Measurements from ENCODE around the gene NTN1.

The NTN1 gene

DNA sequence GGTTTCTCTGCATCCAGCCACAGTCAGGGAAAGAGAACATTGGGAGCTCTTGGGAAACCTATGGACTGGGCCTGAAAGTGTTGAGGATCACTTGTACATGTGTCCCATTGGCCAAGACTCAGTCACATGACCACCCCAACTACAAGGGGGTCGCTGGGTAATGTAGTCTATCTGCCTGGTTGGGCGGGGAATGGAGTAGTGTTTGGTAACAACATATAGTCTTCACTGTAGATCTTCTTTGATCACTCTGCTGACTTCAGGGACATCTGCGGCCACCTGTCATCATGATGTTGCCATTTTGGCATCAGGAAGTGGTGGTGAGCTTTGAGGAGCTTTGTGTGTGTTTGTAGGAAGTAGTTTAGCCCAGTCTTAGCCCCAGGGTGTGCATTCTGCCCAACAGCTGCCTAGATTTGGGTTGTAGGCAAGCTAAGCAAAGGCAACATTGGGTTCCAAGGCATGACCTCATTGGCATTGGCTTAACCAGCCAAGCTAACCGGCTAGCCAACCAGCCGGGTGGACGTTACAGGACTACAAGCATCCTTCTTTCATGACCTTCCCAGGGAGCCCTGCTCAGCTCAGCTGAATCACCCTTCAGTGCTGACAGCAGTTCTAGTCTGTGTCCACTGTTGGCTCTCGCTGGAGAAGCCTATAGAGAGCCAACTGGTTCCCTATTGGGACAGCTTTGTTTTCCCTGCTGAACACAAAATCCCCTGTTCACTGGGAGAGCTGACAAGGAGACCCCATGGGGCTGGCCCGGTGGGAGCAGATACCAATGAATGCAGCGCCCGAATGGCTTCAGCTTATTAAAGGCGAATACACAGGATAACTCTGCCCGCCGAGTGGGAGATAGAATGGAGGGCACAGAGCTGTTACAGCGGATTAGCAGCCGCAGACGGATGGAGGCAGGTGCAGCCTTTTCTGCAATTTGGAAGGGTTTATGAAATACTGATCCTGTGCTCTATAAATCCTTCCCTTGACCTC, 178.6 kb downstream of the NTN1 start:
- DNase-seq (ENCODE audit: low spot score), result no peak

DNA sequence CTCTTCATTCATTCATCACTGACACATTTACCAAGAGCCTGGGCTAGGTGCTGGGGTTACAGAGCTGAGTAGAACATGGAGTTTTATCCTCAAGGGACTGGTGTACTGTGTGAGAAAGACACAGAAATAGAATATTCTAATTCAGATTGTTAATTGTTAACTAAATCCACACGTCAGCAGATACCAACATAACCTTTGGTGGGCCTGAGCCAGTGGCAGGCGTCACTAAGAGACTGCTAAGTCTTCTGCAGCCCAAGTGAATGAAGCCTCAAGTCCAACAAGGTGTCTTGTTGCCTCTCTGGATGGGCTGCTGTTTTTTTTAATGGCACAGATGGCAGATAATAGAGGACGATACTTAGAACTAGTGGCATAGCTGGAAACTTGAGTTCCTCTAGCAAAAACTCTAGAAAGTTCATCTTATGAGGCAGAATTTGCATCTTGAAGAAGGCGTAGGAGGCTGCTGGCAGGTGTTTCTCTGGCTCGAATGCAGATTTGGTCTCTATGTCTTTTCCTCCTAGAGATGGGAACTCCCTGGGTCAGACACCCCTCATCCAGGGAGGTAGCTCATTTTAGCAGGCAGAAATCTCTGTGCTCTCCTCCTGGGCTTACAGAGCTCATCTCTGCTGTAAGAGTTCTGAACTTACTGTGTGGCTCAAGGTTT, 179.5 kb downstream of the NTN1 start:
- no peak for DNase-seq (ENCODE audit: low spot score)

DNA sequence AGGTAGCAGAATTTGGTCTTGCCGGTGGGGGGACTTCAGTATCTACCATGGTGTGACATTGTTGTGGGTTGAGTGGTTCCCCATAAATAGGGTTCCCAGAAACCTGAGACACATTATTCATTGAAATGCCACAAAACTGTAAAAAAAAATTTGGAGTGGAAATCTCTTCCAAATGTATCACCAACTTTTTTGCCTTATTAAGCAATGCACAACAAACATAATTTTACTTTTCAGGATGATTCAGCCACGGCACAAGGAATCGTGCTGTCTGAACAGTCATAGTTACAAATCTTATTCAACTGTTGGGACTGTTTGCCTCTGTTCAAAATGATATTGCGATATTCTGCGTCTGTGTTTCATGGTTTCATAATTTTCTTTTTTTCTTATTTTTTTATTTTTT, 181.2 kb downstream of the NTN1 start:
- DNase-seq (ENCODE audit: low spot score), result no peak

DNA sequence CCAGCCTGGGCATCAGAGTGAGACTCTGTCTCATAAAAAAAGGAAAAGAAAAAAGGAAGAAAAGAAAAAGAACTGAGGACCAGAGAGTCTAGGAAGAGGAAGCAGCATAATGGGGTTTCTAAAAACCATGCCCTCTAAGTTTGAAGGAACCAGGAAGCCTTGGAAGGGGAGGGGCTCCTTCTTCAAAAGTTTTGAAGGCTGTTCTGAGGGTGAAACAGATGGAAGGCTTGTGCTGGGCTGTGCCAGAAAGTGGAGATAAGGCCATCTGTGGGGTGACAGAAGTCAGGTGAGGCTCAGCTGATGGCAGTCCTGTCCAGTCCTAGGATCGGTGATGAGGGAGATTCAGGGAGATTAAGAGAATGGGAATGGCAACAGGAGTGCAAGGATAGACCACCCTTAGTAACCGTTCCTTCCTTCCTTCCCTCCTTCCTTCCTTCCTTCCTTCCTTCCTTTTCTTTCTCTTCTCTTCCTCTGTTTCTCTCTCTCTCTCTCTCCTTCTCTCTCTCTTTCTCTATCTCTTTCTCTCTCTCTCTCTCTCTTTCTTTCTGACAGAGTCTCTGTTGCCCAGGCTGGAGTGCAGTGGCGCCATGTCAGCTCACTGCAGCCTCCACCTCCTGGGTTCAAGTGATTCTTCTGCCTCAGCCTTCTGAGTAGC, 182.6 kb downstream of the NTN1 start:
- DNase-seq (ENCODE audit: low spot score), result no peak

DNA sequence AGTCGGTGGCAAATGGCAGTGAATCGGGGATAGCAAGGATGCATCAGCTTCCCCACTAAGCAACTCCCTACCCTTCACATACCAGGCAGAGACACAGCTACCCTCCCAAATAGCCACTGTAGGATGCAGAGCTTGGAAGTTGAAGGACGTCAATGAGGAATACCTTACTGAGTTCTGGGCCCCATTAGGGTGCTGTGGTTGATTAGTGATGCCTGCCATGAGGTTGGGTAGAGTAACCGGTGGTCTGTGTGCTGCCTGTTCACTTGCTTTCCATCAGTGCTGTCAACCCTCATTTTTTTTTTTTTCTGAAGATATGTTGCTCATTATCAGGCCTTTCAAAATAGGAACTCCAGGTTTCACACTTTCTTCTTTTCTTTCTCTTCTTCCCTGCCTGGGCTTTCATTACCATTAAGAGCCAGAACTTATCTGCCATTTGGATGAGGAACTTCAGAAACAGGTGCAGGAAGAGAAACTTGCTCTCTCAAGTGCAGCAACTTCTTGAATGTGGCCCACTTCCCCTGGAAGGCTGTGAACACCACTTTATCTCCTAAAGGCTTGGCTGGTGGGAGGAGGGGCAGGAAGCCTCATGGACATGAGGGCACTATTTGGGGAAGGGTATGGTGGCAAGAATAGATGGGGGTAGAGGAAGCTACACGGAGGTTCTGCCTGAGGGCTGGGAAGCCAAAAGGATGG, 183.5 kb downstream of the NTN1 start:
- no peak for DNase-seq (ENCODE audit: low spot score)

DNA sequence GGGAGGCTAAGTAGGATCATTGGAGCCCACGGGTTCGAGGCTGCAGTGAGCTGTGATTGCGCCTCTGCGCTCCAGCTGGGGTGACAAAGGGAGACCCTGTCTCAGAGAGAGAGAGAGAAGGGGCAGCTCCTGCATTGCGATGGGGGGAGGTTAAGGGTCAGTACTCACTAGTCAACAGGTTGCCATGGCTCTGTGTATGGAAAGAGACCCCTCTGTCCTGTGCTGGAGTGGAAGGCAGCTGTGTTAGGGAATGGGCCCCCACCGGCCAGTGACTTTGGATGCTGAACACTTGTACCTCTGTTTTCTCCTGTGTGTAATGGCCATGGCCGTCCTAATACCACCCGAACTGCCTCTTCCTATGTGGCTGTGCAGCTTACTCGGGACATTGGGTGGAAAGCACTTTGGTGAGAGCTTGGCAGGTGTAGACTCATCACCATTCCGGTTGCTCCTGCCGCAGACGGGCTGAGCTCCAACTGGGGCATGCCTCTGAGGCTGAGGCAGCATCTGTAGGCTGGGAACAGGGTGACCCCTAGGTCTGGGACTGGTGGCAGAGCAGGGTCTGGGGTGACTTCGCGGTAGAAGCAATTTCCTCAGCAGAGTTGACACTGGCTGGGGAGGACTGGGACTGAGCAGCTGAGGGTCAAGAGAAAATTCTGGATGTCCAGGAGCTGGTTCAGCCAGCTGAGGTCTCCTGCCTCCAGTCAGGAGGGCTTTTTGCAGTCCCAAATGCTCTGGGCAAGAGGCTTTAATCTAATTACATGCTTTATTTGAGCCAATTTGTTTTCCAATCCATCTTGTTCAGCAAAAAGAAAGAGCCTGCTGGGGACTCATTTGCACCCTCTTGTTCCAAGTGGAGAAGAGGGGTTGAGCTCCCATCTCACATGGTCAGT, 184.5 kb downstream of the NTN1 start:
- DNase-seq (ENCODE audit: low spot score), result no peak

DNA sequence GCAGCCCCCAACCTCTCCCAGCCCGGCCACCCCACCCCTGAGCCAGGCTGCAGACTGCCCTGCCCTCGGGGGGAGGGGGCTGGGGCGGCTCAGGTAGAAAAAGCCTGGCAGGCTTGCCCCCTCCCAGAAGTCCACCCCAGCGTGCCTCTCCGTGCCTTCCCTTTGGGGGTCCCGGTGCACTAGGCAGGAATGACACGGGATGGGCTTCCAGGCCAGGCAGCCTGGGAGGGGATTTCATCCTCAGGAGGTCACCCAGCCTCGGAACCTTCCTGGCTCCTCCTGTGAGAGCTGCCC, 185.0 kb downstream of the NTN1 start:
- DNase-seq (ENCODE audit: low spot score), result no peak

DNA sequence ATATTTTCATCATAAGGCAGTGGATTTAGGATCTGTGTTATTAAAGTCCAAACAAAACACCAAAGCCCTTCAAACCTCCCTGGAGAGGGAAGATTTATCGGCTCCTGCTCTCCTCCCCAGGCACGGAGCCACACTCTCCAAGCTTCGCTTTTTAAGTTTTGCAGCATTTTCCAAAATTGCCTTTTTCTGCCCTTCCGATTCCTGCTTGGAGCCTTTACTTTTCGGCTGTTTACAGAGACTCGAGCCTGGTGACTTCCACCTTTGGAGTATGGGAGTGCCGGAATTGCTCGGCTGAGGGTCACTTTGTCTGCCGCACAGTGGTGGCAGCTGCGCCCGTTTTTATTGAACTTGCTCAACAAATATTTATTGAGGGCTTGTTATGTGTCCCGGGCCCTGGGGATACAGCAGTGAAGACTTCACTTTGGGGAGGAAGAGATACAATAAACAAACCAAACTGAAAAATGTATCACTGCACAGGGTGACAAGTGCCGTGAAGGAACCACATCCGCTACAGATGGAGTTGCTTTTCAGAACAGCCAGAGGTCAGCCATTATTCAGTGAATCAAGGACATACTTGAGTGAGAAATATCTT, 185.5 kb downstream of the NTN1 start:
- no peak for DNase-seq (ENCODE audit: low spot score)

DNA sequence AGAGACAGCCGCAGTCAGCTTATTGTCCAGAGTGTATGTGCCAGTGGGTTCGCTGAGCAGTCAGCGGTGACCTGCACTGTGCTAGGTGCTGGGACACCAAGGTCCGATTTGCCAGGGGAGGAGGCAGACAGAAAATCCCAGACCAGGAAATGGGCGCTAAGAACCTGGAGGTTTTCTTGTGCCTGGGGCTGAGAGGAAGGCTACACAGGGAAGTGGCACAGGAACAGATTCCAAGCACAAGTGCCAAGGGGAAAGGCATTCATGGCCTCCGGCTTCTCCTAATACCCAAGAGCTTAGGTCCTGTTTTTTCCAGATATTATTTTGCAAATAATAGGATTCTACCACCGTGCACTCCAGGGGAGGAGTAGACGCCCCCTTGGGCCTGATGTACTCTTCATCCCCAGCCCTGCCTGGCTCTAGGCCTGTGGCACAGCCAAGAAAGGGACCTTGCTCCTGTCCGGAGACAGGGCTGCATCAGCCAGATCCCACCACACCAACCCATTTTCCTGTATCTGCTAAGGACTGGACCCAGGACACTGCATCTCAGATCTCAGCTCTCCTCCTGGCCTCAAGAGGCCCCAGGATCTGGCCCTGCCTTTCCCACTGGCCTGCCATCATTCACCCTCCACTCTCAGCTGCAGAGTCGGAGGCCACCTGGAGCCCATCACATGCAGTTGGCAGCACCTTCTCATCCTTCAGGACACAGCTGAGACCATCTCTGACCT, 187.2 kb downstream of the NTN1 start:
- DNase-seq (ENCODE audit: low spot score), result no peak

DNA sequence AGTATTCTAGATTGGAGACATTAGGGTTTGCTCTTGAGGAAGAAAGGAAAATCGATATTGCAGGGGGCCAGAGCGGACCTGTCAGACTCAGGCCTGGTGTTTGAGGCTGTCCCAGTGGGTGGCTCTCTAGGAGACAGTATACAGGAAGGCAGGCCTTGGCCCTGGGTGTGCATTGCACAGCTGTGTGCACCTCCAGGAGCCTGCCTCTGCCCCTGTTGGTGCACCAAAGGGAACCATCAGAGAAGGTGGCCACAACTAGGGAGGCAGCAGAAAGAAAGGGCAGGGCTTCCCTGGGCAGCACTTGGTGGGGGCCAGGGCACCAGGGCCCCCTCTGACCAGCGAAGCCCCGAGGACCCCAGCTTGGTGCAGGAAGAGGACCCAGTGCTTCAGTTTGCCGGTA, 188.0 kb downstream of the NTN1 start:
- no peak for DNase-seq (ENCODE audit: low spot score)

DNA sequence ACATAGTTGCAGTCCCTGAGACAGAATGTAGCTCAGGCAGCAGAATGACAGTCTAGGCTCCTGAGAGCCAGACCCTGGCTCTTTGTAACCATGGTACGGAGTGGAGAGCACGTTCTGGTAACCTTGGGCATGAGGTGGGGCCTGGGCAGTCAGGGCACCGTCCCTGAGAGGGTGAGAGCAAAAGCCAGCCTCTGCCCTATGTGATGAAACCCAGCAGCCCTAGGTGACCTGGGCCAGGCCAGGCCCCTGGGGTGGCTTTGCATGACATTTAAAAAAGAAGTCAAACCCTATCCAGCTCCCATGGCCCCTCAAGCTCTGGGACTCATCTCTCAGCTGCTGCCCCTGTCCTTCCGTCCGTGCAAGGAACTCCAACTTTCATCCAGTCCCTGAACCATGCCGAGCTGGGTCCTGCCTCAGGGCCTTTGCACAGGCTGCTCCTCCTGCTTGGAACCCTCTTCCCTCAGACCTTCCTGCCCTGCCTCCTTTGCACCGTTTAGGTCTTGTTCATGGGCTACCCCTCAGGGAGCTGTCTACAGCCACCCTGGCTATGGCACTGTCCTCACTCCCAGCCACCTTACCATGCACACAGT, 188.6 kb downstream of the NTN1 start:
- no peak for DNase-seq (ENCODE audit: low spot score)

DNA sequence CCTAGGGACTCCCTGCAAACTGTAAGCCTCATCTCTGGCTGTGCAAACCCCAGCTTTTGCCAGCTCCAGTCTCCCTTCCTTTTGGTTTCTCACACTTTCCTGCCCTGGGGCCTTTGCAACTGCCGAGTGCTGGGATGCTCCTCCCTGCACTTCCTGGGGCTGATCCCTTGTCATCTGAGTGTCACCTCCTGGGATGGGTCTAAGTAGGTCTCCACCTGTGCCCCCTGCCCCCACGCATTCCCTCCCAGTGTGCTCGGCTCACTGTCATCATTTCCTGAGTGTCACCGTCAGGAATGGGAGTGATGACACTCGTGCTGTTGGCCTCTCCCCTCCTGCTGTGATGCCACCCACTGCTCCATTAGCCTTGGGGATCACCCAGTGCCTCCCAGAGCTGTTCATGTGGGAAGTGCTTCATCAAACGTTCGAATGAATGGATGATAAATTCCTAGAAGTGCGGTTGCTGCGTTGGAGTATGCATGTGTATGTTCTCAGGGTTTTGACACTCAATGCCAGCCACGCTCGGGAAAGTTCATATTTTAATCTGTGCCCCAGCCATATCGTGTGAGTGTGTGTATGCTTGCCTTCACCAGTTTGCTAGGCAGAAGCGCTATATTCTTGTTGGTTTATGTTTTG, 189.9 kb downstream of the NTN1 start:
- no peak for DNase-seq (ENCODE audit: low spot score)

DNA sequence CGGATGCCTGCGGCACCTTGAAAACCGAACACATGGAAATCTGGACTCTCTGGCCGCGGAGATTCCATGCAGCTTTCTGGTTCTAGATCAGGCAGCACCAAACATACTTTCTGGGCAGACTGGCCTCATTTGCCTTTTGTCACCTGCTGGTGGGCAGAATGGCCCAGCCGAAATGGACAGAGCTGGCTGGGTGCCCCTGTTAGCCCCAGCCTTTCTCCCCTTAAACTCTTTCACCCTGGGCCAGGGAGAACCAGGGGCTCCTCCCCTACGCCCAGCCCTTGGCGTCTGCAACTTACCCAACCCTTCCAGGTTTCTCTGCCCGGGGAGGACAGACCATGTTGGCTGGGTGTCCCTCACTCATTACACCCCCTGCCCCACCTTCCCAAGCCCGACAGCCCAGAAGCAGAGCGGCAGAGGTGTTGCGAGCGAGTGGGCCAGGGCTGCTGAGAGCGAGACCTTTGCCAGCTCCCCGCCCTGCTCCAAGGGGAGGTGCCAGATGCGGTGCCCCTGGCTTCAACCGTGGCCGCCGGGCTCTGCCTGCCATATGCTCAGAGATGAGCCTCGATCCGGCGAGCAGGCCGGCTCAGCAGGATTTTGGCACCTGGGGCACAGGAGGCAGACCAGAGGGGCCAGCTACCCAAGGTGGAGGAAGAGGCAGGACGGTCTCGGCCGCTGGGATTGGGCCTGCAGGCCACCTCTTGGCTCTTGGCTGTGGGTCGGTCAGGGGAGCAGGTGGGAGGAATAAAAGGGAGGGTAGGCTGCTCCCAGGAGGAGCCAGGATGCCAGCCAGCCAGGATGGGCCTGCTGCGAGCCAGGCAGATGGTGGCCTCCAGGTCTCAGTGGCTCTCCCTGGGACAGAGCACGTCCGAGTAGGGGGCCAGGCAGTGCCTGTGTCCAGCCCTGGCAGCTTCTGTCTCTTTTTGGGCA, 191.3 kb downstream of the NTN1 start:
- DNase-seq (ENCODE audit: low spot score), result no peak

DNA sequence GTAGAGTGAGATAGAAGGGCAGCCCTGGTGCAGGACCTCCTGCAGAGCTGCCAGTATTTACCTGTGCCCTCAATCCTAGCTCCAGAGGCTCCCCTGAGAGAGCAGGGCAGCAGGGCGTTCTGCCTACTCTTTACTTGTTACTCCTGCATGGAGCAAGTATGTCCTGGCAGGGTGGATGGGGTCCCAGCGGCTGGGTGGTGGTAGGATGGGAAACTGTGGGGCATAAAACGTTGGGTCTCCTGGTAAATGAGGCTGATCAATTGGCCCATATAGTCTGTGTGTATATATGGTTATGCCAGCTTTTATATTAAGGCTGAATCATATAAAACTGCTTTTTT, 192.0 kb downstream of the NTN1 start:
- DNase-seq (ENCODE audit: low spot score), result no peak

DNA sequence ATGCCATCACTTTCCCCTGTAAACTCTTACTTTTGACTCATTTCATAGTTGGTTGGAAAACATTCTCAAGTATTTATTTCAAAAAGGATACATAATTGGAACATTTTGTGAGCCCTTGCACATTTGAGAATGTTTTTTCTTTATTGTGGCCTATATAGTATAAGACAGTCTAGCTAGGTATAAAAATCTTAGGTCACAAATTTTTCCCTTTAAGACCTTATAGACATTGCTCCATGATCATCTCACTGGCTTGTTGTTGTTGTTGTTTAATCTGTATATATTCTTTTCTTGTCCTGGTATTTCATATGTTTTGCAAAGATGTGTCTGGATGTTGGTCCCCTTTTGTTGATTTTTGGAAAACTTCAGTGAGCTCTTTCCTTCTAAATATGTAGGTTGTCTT, 194.2 kb downstream of the NTN1 start:
- DNase-seq (ENCODE audit: low spot score), result no peak

DNA sequence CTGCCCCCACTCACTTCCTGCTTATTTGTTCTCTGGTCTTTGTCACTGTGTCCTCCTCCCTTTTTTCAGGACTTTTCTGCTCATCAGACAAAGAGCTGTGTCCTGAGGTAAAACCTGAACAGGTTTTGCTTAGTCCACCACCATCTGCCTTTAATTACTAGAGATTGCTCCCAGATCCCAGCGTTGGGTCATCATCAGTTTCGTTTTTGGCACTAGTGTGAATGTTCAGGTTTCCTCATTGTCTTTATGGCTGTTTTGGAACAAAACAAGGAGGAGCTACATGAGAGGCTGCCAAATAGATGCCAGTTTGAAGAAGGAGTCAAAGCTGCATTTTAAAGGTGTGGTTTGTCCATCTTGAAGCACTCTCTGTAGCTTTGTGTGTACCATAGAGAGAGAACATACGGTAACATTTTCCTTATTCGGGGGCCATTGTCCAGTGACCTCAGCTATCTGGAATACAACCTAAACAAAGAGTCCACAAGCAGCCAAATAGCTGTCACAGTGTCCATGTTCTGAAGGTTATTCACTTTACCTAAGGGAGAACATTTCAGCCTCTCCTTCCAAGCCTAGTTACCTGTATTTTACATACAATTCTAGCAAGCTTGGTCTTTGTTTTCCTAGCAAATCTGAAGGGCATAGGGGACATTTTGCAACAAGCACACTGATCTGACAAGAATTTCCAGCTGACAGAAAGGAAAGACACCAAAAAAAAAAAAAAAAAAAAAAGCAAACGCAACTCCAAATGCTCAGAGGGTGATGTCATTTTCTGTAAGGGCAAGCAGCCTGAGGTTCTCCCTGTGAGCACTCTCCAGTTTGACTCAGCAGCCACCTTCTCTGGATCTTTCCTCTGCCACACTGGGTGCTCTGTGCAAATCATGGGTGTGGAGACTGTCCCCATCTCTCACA, 196.1 kb downstream of the NTN1 start:
- no peak for DNase-seq (ENCODE audit: low spot score)

DNA sequence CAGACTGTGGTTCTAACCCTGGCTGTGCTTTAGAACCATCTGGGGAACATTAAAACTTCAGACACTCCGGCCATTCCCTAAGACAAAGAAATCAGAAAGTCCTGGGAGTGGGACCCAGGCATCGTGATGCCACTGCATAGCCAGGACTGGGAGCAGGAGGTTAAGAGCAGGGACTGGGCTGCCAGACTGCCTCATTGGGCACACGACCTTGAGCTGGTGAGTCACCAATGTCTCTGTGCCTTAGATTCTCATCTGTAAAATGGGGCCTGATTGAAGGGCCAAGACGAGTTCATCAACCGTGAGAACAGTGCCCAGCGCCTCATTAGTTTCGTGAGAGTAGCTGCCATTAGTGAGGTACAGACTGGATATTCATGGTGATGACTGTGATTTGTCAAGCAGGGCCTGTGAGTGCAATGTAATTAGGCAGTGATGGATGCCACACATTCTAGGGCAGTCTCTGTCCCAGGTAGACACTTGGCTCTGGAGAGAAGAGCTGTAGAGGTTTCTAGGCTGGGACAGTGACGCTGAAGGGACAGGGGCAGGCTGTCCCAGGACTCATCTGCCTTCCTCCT, 196.8 kb downstream of the NTN1 start:
- no peak for DNase-seq (ENCODE audit: low spot score)

All from CD4-positive, alpha-beta T cell treated with Interleukin-15 for 4 hours (primary cell).